Neural cell (in vitro differentiated cells): ENCODE results near the gene UBN2. TPM values are rescaled to one million over a fixed set of nuclear protein-coding genes. Genes with fewer than 3 reads are reported as not detected.

ENCODE experiments used
- polyA plus RNA-seq: library from polyadenylated mRNA; depleted of rRNA; stranded (reverse); fragments of >200 nt; gene quantifications from 2 replicates; pipeline ENCODE4 v1.2.3, GENCODE V29; 2014
- small RNA-seq, 3 experiments: library from RNA; depleted of rRNA; stranded (forward); fragments of <200 nt; gene quantifications; one replicate each; pipeline ENCODE3, GENCODE V24; 2012

The UBN2 gene
- polyA plus RNA-seq, 1 donor from 2014 or later = 18.2 TPM

Small RNAs within 50 kb of the gene (small RNA-seq; reads per million reads assigned to genes)
- 0 to 1.1 (median 0.56) reads per million in 3 experiments for gene AC009220.1
- gene RNU6-206P = 0 reads per million in 3 experiments

Other genes starting within 250 kb of the UBN2 start
- gene KIAA1549, start 249.8 kb upstream of the UBN2 start, polyA plus RNA-seq = 14.1 and 14.8 TPM in 2 replicates
- not detected in 2 replicates for gene ZC3HAV1L, start 195.2 kb upstream of the UBN2 start, polyA plus RNA-seq
- 0.04 and 0.16 TPM in 2 replicates for gene ZC3HAV1, start 121.5 kb upstream of the UBN2 start, polyA plus RNA-seq
- 52.9 and 54.8 TPM in 2 replicates for gene FMC1, start 110.1 kb downstream of the UBN2 start, polyA plus RNA-seq
- 118 and 153 TPM in 2 replicates for gene LUC7L2, start 128.7 kb downstream of the UBN2 start, polyA plus RNA-seq